Measurements from ENCODE around the gene LCE2D.

LCE2D gene

DNA sequence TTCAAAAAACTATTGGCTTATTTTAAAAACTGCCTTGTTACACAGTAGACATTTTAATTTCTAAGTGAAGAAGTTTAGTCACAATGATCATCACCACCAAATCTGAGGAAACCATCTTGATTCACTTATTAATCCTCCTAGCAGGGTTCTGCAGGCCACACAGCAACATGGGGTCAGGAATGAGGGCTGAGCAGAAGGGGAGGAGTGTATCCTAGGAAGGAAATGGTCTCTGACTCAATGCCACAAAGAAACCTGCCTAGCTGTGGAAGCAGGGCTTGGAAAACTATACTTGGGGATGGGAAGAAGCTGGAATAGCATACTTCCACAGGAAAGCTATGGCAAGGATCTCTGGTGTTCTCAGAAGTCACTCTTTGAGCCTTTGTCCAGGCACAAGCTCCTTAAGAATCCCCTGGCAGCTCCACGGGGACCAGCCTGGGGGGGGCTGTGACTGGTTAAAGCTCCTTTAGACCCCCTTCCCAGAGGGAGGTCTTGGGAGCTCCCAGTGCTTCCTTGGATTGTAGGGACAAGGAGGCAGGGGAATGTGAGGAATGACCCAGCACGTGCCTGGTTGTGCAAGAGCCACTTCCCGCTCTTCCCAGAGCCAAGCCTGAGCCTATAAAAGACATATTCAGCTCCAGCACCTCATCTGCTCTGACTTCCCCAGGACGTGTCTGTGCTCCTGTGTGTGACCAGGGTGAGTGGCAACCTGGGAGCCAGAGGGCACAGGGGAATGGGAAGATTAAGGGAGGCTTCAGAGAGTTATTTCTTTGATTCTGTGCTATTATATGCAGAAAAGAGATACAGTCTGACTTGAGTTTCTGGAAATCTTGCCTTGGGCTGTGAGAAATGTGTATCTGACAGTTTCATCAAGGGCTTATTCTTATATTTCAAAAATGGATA, 34.8 kb downstream of the LCE2D start, which contains the start of gene LCE2A:
Gene LCE2A (plus strand): TSS at position 645 of the 900 bp plus-strand sequence. CDS start 557 bp downstream, outside the sequence.
- no peak for DNase-seq

DNA sequence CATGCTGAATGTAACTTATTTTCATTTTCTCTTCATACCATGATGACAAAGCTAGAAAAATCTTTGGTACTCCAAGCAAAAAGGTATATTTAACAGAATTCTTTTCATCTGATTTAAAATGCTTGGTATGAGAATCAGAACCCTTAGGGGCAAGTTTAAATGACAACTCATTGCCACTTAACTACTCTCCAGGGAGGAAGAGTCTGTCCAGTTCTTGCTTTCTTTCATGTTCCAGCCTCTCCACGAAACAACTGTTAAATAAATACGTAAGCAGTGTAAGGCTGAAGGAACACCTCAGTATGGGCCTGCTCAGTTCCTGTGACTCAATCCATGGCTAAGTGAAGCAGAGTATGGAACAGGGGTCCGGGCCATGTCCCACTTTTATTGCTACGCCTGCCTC, 36.6 kb downstream of the LCE2D start:
- no peak for DNase-seq

GRCh38 chr1:152707860-152708259, 44.7 kb downstream of the LCE2D start, which contains the start of gene LCE4A:
TSS of gene LCE4A (plus strand) at chr1:152708160. CDS start at chr1:152709076, 916 bp downstream.
- no peak for DNase-seq

Measured in right kidney (tissue), 1 donor.